ENCODE results near the gene SLC25A27.

SLC25A27 gene

GRCh38 chr6:46684771-46685170 is 32.0 kb downstream of the SLC25A27 start (continued):
- TF ChIP-seq ZNF513 (tag by site-specific recombination; IDR thresholded peaks at IDR 0.05) (no peak), ZNF624 (tag by site-specific recombination; IDR thresholded peaks at IDR 0.05) (no peak), GLI2 (tag by site-specific recombination; IDR thresholded peaks at IDR 0.05; ENCODE audit: borderline replicate concordance, low read depth) (no peak)

- Histone ChIP-seq H3K4me3 (ENCODE audit: low read depth, low read length) (no peak within 1 kb of the TSS), H3K36me3 (ENCODE audit: control insufficient read depth in 2 of 2, insufficient read depth in 1 of 2, low read length in 2 of 2) (no peaks in the 10 kb centered on the region; a peak in 1 of 3 replicates), H3K9me3 (ENCODE audit: control insufficient read depth, insufficient read depth, low read depth, low read length) (no peaks in the 10 kb centered on the region), H3K27ac (ENCODE audit: extremely low read depth, low read depth, low read length) (no peak within 1 kb of the TSS), H3K4me1 (ENCODE audit: control insufficient read depth, insufficient read depth, low read length) (no peaks in the 10 kb centered on the region)
- ChIA-PET POLR2A (no interaction called here), CTCF (no interaction called here)
- TF ChIP-seq ZBTB1 (tag by site-specific recombination; IDR thresholded peaks at IDR 0.05) (no peak), ZNF37A (tag by site-specific recombination; IDR thresholded peaks at IDR 0.05) (no peak), ZNF621 (tag by site-specific recombination; IDR thresholded peaks at IDR 0.05) (no peak), ZNF707 (tag by site-specific recombination; IDR thresholded peaks at IDR 0.05) (no peak), ZNF571 (tag by site-specific recombination; IDR thresholded peaks at IDR 0.05) (no peak), RBAK (tag by site-specific recombination; IDR thresholded peaks at IDR 0.05) (no peak), ZBTB7A (tag by site-specific recombination; IDR thresholded peaks at IDR 0.05; ENCODE audit: low read depth) (no peak), GLI2 (tag by site-specific recombination; IDR thresholded peaks at IDR 0.05; ENCODE audit: borderline replicate concordance, low read depth) (no peak), GLI4 (tag by site-specific recombination; IDR thresholded peaks at IDR 0.05) (no peak), ZNF2 (tag by site-specific recombination; IDR thresholded peaks at IDR 0.05) (no peak), CTCF (tag by site-specific recombination; IDR thresholded peaks at IDR 0.05) (no peak), ZNF23 (tag by site-specific recombination; IDR thresholded peaks at IDR 0.05; ENCODE audit: borderline replicate concordance) (no peak), ZSCAN4 (tag by site-specific recombination; IDR thresholded peaks at IDR 0.05) (no peak)
- TF ChIP-seq, protein P1, sequence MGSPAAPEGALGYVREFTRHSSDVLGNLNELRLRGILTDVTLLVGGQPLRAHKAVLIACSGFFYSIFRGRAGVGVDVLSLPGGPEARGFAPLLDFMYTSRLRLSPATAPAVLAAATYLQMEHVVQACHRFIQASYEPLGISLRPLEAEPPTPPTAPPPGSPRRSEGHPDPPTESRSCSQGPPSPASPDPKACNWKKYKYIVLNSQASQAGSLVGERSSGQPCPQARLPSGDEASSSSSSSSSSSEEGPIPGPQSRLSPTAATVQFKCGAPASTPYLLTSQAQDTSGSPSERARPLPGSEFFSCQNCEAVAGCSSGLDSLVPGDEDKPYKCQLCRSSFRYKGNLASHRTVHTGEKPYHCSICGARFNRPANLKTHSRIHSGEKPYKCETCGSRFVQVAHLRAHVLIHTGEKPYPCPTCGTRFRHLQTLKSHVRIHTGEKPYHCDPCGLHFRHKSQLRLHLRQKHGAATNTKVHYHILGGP (tag by site-specific recombination; IDR thresholded peaks at IDR 0.05) = no peak
Observed at GRCh38 chr6:46687619-46688097, 34.9 kb downstream of the SLC25A27 start, which contains the start of gene TDRD6. Gene TDRD6 (plus strand): TSS chr6:46687885. CDS start chr6:46688129, 244 bp downstream.

DNA sequence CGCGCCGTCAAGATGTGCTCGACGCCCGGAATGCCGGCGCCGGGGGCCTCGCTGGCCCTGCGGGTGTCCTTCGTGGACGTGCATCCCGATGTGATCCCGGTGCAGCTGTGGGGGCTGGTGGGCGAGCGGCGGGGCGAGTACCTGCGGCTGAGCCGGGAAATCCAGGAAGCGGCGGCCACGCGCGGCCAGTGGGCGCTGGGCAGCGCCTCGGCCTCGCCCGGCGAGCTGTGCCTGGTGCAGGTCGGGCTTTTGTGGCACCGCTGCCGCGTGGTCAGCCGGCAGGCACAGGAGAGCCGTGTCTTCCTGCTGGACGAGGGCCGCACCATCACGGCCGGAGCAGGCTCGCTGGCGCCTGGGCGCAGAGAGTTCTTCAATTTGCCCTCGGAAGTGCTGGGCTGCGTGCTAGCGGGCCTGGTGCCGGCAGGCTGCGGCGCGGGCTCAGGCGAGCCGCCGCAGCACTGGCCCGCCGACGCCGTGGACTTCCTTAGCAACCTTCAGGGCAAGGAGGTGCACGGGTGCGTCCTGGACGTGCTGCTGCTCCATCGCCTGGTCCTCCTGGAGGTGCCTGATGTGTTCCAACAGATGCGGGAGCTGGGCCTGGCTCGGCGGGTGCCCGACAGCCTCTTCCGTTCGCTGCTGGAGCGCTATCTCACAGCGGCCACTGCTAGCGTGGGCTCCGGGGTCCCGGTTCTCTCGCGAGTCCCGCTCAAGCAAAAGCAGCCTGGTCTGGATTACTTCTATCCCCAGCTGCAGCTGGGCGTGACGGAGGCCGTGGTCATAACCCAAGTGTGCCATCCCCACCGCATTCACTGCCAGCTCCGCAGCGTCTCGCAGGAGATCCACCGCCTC is 35.6 kb downstream of the SLC25A27 start:
- Histone ChIP-seq H3K9me3 (ENCODE audit: control insufficient read depth, insufficient read depth, low read depth, low read length) (no peaks in the 10 kb centered on the region), H3K4me1 (ENCODE audit: control insufficient read depth, insufficient read depth, low read length) (no peaks in the 10 kb centered on the region), H3K36me3 (ENCODE audit: control insufficient read depth in 2 of 2, insufficient read depth in 1 of 2, low read length in 2 of 2) (no peaks in the 10 kb centered on the region; a peak in 1 of 3 replicates), H3K4me3 (ENCODE audit: low read depth, low read length) (no peak overlapping the region), H3K27ac (ENCODE audit: extremely low read depth, low read depth, low read length) (no peak overlapping the region)
- ChIA-PET POLR2A (no interaction called here), CTCF (no interaction called here)
- TF ChIP-seq ZNF37A (tag by site-specific recombination; IDR thresholded peaks at IDR 0.05) (no peak), ZNF148 (tag by site-specific recombination; IDR thresholded peaks at IDR 0.05; ENCODE audit: borderline replicate concordance) (no peak), ZNF311 (tag by site-specific recombination; IDR thresholded peaks at IDR 0.05; ENCODE audit: borderline replicate concordance) (no peak), ZNF169 (tag by site-specific recombination; IDR thresholded peaks at IDR 0.05) (no peak), ZNF354C (tag by site-specific recombination; IDR thresholded peaks at IDR 0.05; ENCODE audit: borderline replicate concordance, low read depth) (no peak), SP7 (tag by site-specific recombination; IDR thresholded peaks at IDR 0.05) (no peak), ZNF416 (tag by site-specific recombination; IDR thresholded peaks at IDR 0.05) (no peak)
- TF ChIP-seq, protein P2, sequence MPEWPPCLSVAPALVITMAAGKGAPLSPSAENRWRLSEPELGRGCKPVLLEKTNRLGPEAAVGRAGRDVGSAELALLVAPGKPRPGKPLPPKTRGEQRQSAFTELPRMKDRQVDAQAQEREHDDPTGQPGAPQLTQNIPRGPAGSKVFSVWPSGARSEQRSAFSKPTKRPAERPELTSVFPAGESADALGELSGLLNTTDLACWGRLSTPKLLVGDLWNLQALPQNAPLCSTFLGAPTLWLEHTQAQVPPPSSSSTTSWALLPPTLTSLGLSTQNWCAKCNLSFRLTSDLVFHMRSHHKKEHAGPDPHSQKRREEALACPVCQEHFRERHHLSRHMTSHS (tag by site-specific recombination; IDR thresholded peaks at IDR 0.05) = no peak
